ENCODE measurements around the gene GFRA1. TPM values are rescaled to one million over a fixed set of nuclear protein-coding genes. Genes with fewer than 3 reads are reported as not detected.
A peak's percentile ranks its signal among the peaks of the same experiment; 100 is the strongest.

Gene GFRA1
- total and polyA plus RNA-seq, 12 donors = 0.38 to 9.3 (median 1.7) TPM

- H3K27me3 ChIP-seq = peaks cover 0 to 80% (median 65%) of the 10 kb centered on the region in 7 donors
- H3K4me1 ChIP-seq = peaks cover 0 to 41% (median 18%) of the 10 kb centered on the region in 9 donors
- ATAC-seq = peak in 6 of 8 donors; percentile 10 to 53 (median 32)
- 10 to 12% methylated on average over 72 to 73 of the region's 73 CpGs for WGBS, 2 donors
- no peaks in the 10 kb centered on the region for H3K9me3 ChIP-seq
- peak overlapping the region; percentile 32 to 60 (median 50) for H3K4me3 ChIP-seq
- no peaks in the 10 kb centered on the region for H3K36me3 ChIP-seq
- TF ChIP-seq CTCF (IDR thresholded peaks at IDR 0.05) = no peak
- peak in 1 of 2 donors; percentile 18 for DNase-seq
- intact Hi-C loops (cut with DNase I) = loop anchor here in 3 of 10 donors (5.0 to 10.0 kb wide), 2 partner anchors 326 to 439 kb away; no protein-coding TSS in a partner anchor
- peak overlapping the region in 1 of 10 donors; percentile 55 for H3K27ac ChIP-seq
These were observed 2.0 kb downstream of the GFRA1 start for GRCh38 chr10:116270771-116271592.

DNA sequence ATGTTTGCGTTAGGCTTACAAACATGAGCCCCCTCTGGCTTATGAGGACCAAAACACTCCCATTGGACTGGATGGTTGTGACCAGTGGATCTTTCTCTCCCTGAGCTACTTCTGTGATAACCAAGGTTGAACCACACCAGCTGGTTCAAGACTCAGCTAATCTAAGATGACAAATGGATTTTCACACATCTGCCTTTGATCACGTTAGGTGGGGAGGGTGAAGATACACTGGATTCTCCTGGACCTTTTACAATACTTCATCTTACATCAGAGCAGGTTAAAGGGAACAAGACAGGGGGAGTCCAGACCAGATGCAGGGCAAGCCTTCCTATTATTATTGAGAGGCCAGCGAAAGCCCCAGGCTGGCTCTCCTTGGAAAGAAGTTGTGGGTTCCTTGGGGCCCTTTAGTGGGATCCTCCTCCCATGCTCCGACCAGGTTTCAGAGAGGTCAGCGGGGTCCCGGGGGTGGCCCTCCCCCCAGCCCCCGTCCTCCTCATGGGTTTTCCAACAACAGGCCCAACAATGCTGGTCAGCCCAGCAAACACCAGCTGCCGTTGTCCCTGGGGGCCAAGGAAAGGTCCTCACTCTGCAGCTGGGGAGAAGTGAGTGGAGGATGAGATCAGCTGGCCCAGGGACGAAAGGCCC lies 2.8 kb downstream of the GFRA1 start:
- intact Hi-C loops (cut with DNase I) = loop anchor here in 3 of 10 donors (5.0 to 10.0 kb wide), 2 partner anchors 325 to 438 kb away; no protein-coding TSS in a partner anchor
- H3K4me3 ChIP-seq = peak overlapping the region in 2 of 10 donors; percentile 46 to 60
- ATAC-seq = no peak
- H3K9me3 ChIP-seq = no peaks in the 10 kb centered on the region
- peaks cover 0 to 41% (median 18%) of the 10 kb centered on the region in 9 donors for H3K4me1 ChIP-seq
- peaks cover 0 to 73% (median 58%) of the 10 kb centered on the region in 7 donors for H3K27me3 ChIP-seq
- WGBS, 2 donors = 52% methylated on average over 9 of the region's 9 CpGs
- no peak overlapping the region for H3K27ac ChIP-seq
- no peak for TF ChIP-seq CTCF (IDR thresholded peaks at IDR 0.05)
- peak in 1 of 2 donors; percentile 46 for DNase-seq
- no peaks in the 10 kb centered on the region for H3K36me3 ChIP-seq

GRCh38 chr10:116269619-116270018 lies 3.4 kb downstream of the GFRA1 start:
- no peak for DNase-seq
- no peak for TF ChIP-seq CTCF (IDR thresholded peaks at IDR 0.05)
- 61 to 66% methylated on average over 6 of the region's 6 CpGs for WGBS, 2 donors
- Histone ChIP-seq H3K4me3 (no peak overlapping the region), H3K27me3 (peaks cover 0 to 67% (median 52%) of the 10 kb centered on the region in 7 donors), H3K9me3 (no peaks in the 10 kb centered on the region), H3K36me3 (no peaks in the 10 kb centered on the region), H3K27ac (no peak overlapping the region), H3K4me1 (peaks cover 0 to 39% (median 18%) of the 10 kb centered on the region in 9 donors)
- no peak for ATAC-seq
- intact Hi-C loops (cut with DNase I) = loop anchor here in 3 of 10 donors (5.0 to 10.0 kb wide), 2 partner anchors 325 to 437 kb away; no protein-coding TSS in a partner anchor

DNA sequence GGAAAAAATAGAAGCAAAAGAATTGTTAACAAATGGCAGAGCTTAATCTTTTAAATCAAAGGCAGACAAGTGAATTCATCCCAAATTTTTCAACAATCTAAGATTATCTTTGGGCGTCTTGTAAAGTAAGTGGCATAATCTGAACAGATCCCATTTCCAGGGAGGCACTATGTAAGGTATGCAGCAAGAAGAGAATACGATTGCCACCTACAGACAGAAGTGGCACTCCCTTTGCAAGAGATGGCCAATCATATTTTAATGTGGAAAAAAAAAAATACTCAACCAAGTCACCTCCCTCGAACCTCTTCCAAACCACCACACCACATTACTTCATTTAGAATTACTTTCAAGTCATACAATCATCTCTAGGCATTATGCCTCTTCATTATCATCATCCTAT lies 4.0 kb downstream of the GFRA1 start:
- no peak overlapping the region for H3K4me3 ChIP-seq
- ATAC-seq (no peak), DNase-seq (no peak)
- peak in 3 of 9 donors; percentile 23 to 26 (median 24) for TF ChIP-seq CTCF (IDR thresholded peaks at IDR 0.05)
- 45 to 49% methylated on average over 3 of the region's 3 CpGs for WGBS, 2 donors
- H3K4me1 ChIP-seq = peaks cover 0 to 32% (median 18%) of the 10 kb centered on the region in 9 donors
- no peak overlapping the region for H3K27ac ChIP-seq
- H3K9me3 ChIP-seq = no peaks in the 10 kb centered on the region
- no peaks in the 10 kb centered on the region for H3K36me3 ChIP-seq
- peaks cover 0 to 60% (median 46%) of the 10 kb centered on the region in 7 donors for H3K27me3 ChIP-seq
- intact Hi-C loops (cut with DNase I) = no loop called here
